Hepatocyte (in vitro differentiated cells): ENCODE data around the gene C1QTNF7. TPM values are rescaled to one million over a fixed set of nuclear protein-coding genes. Genes with fewer than 3 reads are reported as not detected.

ENCODE experiments used
- DNase-seq: peaks from one replicate; pipeline ENCODE4 v3.0.0-alpha.2; 2016; ENCODE audit warnings: low spot score
- H2AFZ ChIP-seq: fragments of 200-600 bp; sonication (generic); 2 replicates; pipeline ENCODE4 v1.6.0; 2016; ENCODE audit warnings: antibody characterized with exemption, mild to moderate bottlenecking
- H3K27ac ChIP-seq: fragments of 200-600 bp; sonication (generic); 2 replicates; pipeline ENCODE4 v1.5.1; 2016; ENCODE audit warnings: mild to moderate bottlenecking
- H3K27me3 ChIP-seq: fragments of 200-600 bp; sonication (generic); 2 replicates; pipeline ENCODE4 v1.6.1; 2016
- H3K36me3 ChIP-seq: fragments of 200-600 bp; sonication (generic); replicated peaks from 2 replicates; pipeline ENCODE4 v1.5.1; 2016; ENCODE audit warnings: low read depth; ENCODE audit not compliant: insufficient read depth
- H3K4me1 ChIP-seq: fragments of 200-600 bp; sonication (generic); 2 replicates; pipeline ENCODE4 v1.5.1; 2016; ENCODE audit warnings: mild to moderate bottlenecking, moderate library complexity; ENCODE audit not compliant: insufficient read depth
- H3K4me2 ChIP-seq: fragments of 200-600 bp; sonication (generic); 2 replicates; pipeline ENCODE4 v1.6.0; 2016
- H3K4me3 ChIP-seq: fragments of 200-600 bp; sonication (generic); 2 replicates; pipeline ENCODE4 v1.5.1; 2016; ENCODE audit warnings: mild to moderate bottlenecking
- H3K79me2 ChIP-seq: fragments of 200-600 bp; sonication (generic); 2 replicates; pipeline ENCODE4 v1.6.0; 2017; ENCODE audit warnings: mild to moderate bottlenecking
- H3K9me2 ChIP-seq: fragments of 200-600 bp; sonication (generic); replicated peaks from 2 replicates; pipeline ENCODE4 v1.6.0; 2017; ENCODE audit warnings: mild to moderate bottlenecking; ENCODE audit not compliant: insufficient read depth
- H3K9me3 ChIP-seq: fragments of 200-600 bp; sonication (generic); 2 replicates; pipeline ENCODE4 v1.5.1; 2016; ENCODE audit warnings: low read depth, mild to moderate bottlenecking
- H4K20me1 ChIP-seq: fragments of 200-600 bp; sonication (generic); 2 replicates; pipeline ENCODE4 v1.6.0; 2016; ENCODE audit warnings: mild to moderate bottlenecking; ENCODE audit not compliant: insufficient read depth, poor library complexity, severe bottlenecking
- EZH2 ChIP-seq: fragments of 200-600 bp; sonication (generic); IDR thresholded peaks from 2 replicates; pipeline ENCODE4 v1.6.1; 2016; ENCODE audit warnings: antibody characterized with exemption, mild to moderate bottlenecking, borderline replicate concordance
- EZH2phosphoT487 ChIP-seq: fragments of 200-600 bp; sonication (generic); IDR thresholded peaks from one replicate; pipeline ENCODE4 v1.6.1; 2018; ENCODE audit warnings: antibody characterized with exemption, mild to moderate bottlenecking, low read depth, moderate library complexity; ENCODE audit not compliant: unreplicated experiment, severe bottlenecking
- WGBS: methylation state at CpG from one replicate; pipeline ENCODE4 v1.1.6; 2016; ENCODE audit warnings: low lambda C conversion rate; ENCODE audit errors: missing lambda C conversion rate; 5-methylcytosine and 5-hydroxymethylcytosine counted together
- polyA plus RNA-seq: library from polyadenylated mRNA; unstranded; fragments of >200 nt; fragmentation: Nextera tagmentation; extraction: Ambion mirVana; gene quantifications from 2 replicates; pipeline ENCODE4 v1.2.1, GENCODE V29; 2016
- total RNA-seq: library from RNA; depleted of rRNA; stranded (reverse); fragments of >200 nt; gene quantifications from 2 replicates; pipeline ENCODE4 v1.2.3, GENCODE V29; 2014
- TF ChIP-seq, protein P1 (sequence below): fragments of 200-600 bp; sonication (generic); IDR thresholded peaks from 2 replicates; pipeline ENCODE4 v1.5.1; 2016; ENCODE audit warnings: antibody characterized with exemption, mild to moderate bottlenecking; ENCODE audit not compliant: poor library complexity

Gene C1QTNF7
- total and polyA plus RNA-seq, 2 experiments from 2014 or later, result 1.4 TPM

DNA sequence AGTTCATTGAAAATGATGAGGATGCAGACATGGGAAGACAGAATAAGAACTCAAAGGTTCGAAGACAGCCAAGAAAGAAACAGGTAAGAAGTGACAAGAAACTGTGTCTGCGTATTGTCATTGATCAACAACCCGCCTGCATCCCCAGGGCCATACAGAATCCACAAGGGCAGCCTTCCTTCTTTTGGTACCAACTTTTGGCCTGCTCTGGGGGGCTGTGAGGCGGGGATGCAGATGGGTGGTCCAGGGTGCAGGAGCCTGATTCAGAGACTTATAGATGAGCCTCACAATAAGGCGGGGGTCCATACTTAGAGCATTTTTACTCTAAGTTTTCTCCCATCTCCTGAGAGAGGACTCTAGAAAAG is 50.9 kb downstream of the C1QTNF7 start:
- H3K9me3 ChIP-seq, result no peaks in the 10 kb centered on the region
- no peaks in the 10 kb centered on the region for H4K20me1 ChIP-seq
- H3K9me2 ChIP-seq, result no peaks in the 10 kb centered on the region
- H3K4me3 ChIP-seq, result no peak overlapping the region
- H3K27me3 ChIP-seq, result no peaks in the 10 kb centered on the region
- no peak overlapping the region for H3K4me2 ChIP-seq
- no peak overlapping the region for H2AFZ ChIP-seq
- H3K4me1 ChIP-seq, result peaks cover 11% of the 10 kb centered on the region
- no peak for DNase-seq
- H3K27ac ChIP-seq, result no peak overlapping the region
- 64% methylated on average over 5 of the region's 5 CpGs for WGBS
- H3K36me3 ChIP-seq, result no peaks in the 10 kb centered on the region
- TF ChIP-seq, protein P1, sequence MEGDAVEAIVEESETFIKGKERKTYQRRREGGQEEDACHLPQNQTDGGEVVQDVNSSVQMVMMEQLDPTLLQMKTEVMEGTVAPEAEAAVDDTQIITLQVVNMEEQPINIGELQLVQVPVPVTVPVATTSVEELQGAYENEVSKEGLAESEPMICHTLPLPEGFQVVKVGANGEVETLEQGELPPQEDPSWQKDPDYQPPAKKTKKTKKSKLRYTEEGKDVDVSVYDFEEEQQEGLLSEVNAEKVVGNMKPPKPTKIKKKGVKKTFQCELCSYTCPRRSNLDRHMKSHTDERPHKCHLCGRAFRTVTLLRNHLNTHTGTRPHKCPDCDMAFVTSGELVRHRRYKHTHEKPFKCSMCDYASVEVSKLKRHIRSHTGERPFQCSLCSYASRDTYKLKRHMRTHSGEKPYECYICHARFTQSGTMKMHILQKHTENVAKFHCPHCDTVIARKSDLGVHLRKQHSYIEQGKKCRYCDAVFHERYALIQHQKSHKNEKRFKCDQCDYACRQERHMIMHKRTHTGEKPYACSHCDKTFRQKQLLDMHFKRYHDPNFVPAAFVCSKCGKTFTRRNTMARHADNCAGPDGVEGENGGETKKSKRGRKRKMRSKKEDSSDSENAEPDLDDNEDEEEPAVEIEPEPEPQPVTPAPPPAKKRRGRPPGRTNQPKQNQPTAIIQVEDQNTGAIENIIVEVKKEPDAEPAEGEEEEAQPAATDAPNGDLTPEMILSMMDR, result no peak
- TF ChIP-seq EZH2 (no peak), EZH2phosphoT487 (no peak)
- no peaks in the 10 kb centered on the region for H3K79me2 ChIP-seq

DNA sequence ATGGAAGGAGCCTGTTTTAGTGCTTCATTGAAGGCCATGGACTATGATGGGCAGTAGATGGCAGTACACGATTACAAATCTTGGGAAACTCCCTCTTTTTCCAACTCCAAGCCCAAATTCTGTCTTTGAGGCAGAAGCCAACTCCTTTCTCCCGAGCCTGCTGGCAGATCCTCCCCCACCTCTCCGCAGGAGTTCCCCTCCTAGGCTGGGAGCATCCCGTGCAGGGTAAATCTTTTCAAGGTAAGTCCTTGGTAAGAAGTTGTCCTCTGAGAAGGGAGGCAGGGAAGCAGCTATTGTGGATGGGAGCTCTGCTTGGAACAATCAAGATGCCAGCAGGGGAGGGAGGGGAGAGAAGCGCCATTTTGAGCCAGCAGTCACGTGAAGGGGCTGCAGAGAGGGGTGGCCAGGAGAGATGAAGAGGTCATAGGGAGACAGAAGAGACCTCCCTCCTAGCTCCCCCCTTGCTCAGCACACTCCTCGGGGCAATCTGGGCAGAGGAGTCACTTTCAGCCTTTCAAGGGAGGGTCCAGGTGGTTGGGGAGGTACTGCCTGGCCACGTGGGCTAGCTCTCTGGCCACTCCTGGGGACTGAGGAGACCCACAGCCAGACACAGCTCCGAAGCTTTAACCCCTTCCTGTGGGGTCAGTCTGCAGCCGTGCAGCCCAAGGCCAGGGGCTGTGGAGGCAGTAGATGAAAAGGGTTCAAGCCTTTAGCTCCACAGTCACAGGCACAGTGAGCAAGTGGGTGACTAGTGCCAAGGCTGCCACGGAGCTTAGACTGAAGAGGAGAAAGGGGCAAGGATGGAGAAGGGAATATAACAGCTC is 51.5 kb downstream of the C1QTNF7 start:
- Histone ChIP-seq H4K20me1 (no peaks in the 10 kb centered on the region), H3K9me3 (no peaks in the 10 kb centered on the region), H3K9me2 (no peaks in the 10 kb centered on the region), H3K27ac (peak overlapping the region; percentile 86), H3K4me2 (peak overlapping the region; percentile 84), H3K36me3 (no peaks in the 10 kb centered on the region), H3K4me3 (peak overlapping the region; percentile 23), H3K27me3 (no peaks in the 10 kb centered on the region), H3K4me1 (peaks cover 11% of the 10 kb centered on the region), H2AFZ (peak overlapping the region; percentile 70), H3K79me2 (no peaks in the 10 kb centered on the region)
- WGBS, result 5% methylated on average over 11 of the region's 11 CpGs
- peak; percentile 86 for DNase-seq
- TF ChIP-seq EZH2phosphoT487, result no peak
- TF ChIP-seq, protein P1, result peak; percentile 85

DNA sequence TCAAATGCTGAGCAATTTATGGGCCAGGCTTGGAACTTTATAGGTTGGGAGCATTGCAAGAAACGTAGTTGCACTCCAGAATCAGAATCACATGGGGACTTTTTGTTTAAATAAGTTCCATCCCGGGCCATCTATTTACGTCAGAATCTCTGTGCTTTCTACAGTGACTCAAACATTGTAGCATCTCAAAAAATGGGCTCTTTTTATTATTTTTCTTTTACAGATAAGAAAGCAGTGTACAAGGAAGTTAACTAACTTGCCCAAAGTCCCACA is 52.0 kb downstream of the C1QTNF7 start:
- Histone ChIP-seq H3K4me3 (peak overlapping the region; percentile 23), H3K27ac (peak overlapping the region; percentile 86), H3K27me3 (no peaks in the 10 kb centered on the region), H3K9me2 (no peaks in the 10 kb centered on the region), H2AFZ (peak overlapping the region; percentile 70), H4K20me1 (no peaks in the 10 kb centered on the region), H3K4me2 (peak overlapping the region; percentile 84), H3K36me3 (no peaks in the 10 kb centered on the region), H3K9me3 (no peaks in the 10 kb centered on the region), H3K79me2 (no peaks in the 10 kb centered on the region), H3K4me1 (peaks cover 11% of the 10 kb centered on the region)
- TF ChIP-seq, protein P1, result no peak
- TF ChIP-seq EZH2, result no peak
- TF ChIP-seq EZH2phosphoT487, result no peak
- WGBS, result 16% methylated on average over 3 of the region's 3 CpGs
- DNase-seq, result peak; percentile 31
